ENCODE measurements around the gene SLC2A13.

DNA sequence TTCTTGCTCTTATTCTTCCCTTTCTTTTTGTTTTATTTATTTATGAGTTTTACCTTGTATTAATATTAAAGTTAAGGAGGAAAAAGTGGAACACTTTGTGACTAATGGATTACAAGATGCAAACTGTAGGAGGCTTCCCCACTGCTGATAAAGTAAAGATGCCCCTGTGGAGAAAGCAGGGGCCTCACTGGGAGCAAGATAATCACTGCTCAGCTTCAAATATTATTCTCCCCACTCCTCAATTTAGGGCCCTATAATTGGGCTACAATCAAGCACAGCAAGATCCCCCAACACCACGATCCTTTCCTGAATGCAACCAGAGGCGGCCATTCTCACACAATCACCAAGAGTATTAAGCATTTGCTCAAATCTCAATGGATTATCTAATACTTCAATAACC is 149.2 kb downstream of the SLC2A13 start:
- no peak for TF ChIP-seq SP1 (IDR thresholded peaks at IDR 0.05)
- TF ChIP-seq, protein P1, sequence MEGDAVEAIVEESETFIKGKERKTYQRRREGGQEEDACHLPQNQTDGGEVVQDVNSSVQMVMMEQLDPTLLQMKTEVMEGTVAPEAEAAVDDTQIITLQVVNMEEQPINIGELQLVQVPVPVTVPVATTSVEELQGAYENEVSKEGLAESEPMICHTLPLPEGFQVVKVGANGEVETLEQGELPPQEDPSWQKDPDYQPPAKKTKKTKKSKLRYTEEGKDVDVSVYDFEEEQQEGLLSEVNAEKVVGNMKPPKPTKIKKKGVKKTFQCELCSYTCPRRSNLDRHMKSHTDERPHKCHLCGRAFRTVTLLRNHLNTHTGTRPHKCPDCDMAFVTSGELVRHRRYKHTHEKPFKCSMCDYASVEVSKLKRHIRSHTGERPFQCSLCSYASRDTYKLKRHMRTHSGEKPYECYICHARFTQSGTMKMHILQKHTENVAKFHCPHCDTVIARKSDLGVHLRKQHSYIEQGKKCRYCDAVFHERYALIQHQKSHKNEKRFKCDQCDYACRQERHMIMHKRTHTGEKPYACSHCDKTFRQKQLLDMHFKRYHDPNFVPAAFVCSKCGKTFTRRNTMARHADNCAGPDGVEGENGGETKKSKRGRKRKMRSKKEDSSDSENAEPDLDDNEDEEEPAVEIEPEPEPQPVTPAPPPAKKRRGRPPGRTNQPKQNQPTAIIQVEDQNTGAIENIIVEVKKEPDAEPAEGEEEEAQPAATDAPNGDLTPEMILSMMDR (IDR thresholded peaks at IDR 0.05; ENCODE audit: low read depth, low read length, missing input control), result no peak
- TF ChIP-seq EGR1 (IDR thresholded peaks at IDR 0.05; ENCODE audit: low read depth in 2 of 2), result no peak
- TF ChIP-seq GABPA (IDR thresholded peaks at IDR 0.05 in 1 of 2, conservative IDR thresholded peaks at IDR 0.05 in 1 of 2), result no peak
- TF ChIP-seq YY1 (IDR thresholded peaks at IDR 0.05), result no peak
- no peak for TF ChIP-seq HNF4A (conservative IDR thresholded peaks at IDR 0.05)
- TF ChIP-seq TAF1 (conservative IDR thresholded peaks at IDR 0.05), result no peak
- no peak for TF ChIP-seq RXRA (IDR thresholded peaks at IDR 0.05)
